Ishikawa (cell line): ENCODE results near the gene SPAG7.

Experiments used
- CEBPB ChIP-seq: IDR thresholded peaks from 2 replicates; pipeline ENCODE4 v1.6.1; 2012
- CREB1 ChIP-seq: IDR thresholded peaks from 2 replicates; pipeline ENCODE4 v1.6.1; 2012; ENCODE audit warnings: low read depth
- EGR1 ChIP-seq: IDR thresholded peaks from 2 replicates; pipeline ENCODE4 v1.6.1; 2012
- EP300 ChIP-seq: IDR thresholded peaks from 2 replicates; pipeline ENCODE4 v1.6.1; 2012; ENCODE audit warnings: borderline replicate concordance
- FOXM1 ChIP-seq: IDR thresholded peaks from 2 replicates; pipeline ENCODE4 v1.6.1; 2012; ENCODE audit warnings: low read depth, borderline replicate concordance
- NFIC ChIP-seq: IDR thresholded peaks from 2 replicates; pipeline ENCODE4 v1.6.1; 2012
- RAD21 ChIP-seq: IDR thresholded peaks from 2 replicates; pipeline ENCODE4 v1.6.1; 2012; ENCODE audit warnings: low read depth
- TAF1 ChIP-seq: IDR thresholded peaks from 2 replicates; pipeline ENCODE4 v1.6.1; 2012; ENCODE audit warnings: low read depth, mild to moderate bottlenecking
- TCF12 ChIP-seq: IDR thresholded peaks from 2 replicates; pipeline ENCODE4 v1.6.1; 2012; ENCODE audit warnings: low read depth
- TEAD4 ChIP-seq: IDR thresholded peaks from 2 replicates; pipeline ENCODE4 v1.6.1; 2012
- YY1 ChIP-seq: IDR thresholded peaks from 2 replicates; pipeline ENCODE4 v1.6.1; 2012; ENCODE audit warnings: low read depth
- ZBTB7A ChIP-seq: IDR thresholded peaks from 2 replicates; pipeline ENCODE4 v1.6.1; 2012; ENCODE audit warnings: low read depth
- TF ChIP-seq, protein P1 (sequence below): IDR thresholded peaks from 2 replicates; pipeline ENCODE4 v1.6.1; 2012
- TF ChIP-seq, protein P2 (sequence below): IDR thresholded peaks from 2 replicates; pipeline ENCODE4 v1.6.1; 2012
- TF ChIP-seq, protein P3 (sequence below): IDR thresholded peaks from 2 replicates; pipeline ENCODE4 v1.6.1; 2012; ENCODE audit warnings: low read depth, mild to moderate bottlenecking

SPAG7 gene

DNA sequence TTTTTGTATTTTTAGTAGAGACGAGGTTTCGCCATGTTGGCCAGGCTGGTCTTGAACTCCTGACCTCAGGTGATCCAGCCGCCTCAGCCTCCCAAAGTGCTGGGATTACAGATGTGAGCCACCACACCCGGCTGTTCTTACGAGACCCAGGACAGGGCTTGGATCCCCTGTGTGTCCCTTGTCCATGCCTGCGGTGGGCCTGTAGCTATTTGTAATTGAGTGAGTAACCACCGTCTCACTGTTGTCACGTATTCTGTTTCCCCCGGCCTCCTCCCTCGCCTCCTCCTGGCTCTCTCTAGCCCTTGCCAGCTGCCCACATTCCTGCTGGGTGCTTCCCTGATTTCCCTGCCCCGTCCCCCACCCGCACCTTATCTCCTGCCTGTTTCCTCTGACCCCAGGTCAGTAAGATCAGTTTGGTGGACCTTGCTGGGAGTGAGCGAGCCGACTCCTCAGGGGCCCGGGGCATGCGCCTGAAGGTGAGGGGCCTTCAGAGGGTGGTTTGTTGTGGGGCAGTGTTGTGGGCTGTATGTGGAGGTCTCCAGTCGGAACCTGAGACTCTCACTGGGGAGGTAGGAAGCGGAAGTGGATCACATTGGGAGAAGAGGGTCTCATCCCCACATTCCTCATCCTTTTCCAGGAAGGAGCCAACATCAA lies 35.7 kb upstream of the SPAG7 start:
- no peak for TF ChIP-seq EP300
- no peak for TF ChIP-seq YY1
- no peak for TF ChIP-seq EGR1
- no peak for TF ChIP-seq CREB1
- TF ChIP-seq, protein P1, sequence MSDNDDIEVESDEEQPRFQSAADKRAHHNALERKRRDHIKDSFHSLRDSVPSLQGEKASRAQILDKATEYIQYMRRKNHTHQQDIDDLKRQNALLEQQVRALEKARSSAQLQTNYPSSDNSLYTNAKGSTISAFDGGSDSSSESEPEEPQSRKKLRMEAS = no peak
- TF ChIP-seq FOXM1 = no peak
- TF ChIP-seq NFIC = no peak
- no peak for TF ChIP-seq TCF12
- no peak for TF ChIP-seq TAF1
- TF ChIP-seq TEAD4 = no peak
- TF ChIP-seq, protein P2, sequence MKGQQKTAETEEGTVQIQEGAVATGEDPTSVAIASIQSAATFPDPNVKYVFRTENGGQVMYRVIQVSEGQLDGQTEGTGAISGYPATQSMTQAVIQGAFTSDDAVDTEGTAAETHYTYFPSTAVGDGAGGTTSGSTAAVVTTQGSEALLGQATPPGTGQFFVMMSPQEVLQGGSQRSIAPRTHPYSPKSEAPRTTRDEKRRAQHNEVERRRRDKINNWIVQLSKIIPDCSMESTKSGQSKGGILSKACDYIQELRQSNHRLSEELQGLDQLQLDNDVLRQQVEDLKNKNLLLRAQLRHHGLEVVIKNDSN = no peak
- TF ChIP-seq ZBTB7A = no peak
- TF ChIP-seq, protein P3, sequence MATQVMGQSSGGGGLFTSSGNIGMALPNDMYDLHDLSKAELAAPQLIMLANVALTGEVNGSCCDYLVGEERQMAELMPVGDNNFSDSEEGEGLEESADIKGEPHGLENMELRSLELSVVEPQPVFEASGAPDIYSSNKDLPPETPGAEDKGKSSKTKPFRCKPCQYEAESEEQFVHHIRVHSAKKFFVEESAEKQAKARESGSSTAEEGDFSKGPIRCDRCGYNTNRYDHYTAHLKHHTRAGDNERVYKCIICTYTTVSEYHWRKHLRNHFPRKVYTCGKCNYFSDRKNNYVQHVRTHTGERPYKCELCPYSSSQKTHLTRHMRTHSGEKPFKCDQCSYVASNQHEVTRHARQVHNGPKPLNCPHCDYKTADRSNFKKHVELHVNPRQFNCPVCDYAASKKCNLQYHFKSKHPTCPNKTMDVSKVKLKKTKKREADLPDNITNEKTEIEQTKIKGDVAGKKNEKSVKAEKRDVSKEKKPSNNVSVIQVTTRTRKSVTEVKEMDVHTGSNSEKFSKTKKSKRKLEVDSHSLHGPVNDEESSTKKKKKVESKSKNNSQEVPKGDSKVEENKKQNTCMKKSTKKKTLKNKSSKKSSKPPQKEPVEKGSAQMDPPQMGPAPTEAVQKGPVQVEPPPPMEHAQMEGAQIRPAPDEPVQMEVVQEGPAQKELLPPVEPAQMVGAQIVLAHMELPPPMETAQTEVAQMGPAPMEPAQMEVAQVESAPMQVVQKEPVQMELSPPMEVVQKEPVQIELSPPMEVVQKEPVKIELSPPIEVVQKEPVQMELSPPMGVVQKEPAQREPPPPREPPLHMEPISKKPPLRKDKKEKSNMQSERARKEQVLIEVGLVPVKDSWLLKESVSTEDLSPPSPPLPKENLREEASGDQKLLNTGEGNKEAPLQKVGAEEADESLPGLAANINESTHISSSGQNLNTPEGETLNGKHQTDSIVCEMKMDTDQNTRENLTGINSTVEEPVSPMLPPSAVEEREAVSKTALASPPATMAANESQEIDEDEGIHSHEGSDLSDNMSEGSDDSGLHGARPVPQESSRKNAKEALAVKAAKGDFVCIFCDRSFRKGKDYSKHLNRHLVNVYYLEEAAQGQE = no peak
- TF ChIP-seq RAD21 = no peak
- TF ChIP-seq CEBPB = no peak

DNA sequence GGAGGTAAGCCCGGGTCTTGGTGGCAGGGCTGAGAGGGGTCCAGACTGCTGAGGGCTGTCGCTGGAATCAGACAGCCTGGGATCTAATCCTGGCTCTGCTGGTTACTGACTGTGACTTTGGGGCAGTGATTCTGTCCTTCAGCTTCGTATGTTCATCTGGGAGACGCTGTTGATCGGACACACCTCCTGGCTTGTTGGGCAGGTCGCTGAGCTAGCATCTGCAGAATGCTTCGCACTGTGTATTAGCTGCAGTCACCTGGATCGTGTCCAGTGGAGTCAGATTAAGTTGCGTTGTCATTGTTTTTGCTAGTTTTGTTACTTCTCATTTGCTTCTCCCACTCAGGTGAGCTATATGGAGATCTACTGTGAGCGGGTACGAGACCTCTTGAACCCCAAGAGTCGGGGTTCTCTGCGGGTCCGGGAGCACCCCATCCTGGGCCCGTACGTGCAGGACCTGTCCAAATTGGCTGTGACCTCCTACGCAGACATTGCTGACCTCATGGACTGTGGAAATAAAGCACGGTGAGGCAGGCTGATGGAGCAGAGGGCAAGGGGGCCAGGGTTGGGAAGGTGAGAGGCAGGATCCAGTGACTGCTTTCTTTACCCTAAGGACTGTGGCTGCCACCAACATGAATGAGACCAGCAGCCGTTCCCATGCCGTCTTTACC lies 34.6 kb upstream of the SPAG7 start:
- TF ChIP-seq TEAD4 (no peak), FOXM1 (no peak), CREB1 (no peak), EP300 (no peak)
- TF ChIP-seq, protein P3 = no peak
- TF ChIP-seq, protein P2 = no peak
- TF ChIP-seq, protein P1 = no peak

DNA sequence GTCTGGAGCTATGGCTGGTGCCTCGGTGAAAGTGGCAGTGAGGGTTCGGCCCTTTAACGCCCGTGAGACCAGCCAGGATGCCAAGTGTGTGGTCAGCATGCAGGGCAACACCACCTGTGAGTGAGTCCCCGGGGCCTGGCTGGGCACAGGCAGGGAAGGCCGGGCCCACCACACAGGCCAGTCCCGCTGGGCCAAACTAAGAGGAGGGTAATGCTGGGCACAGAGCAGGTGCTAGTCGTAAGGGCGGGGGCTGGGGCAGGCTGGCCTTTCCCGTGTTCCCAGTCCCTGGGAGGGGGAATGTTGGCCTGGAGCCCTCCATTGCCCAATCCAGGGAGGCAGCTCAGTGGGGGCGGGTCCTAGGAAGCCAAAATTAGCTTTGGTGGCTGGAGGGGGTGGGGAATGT lies 32.6 kb upstream of the SPAG7 start:
- TF ChIP-seq, protein P3 = no peak
- TF ChIP-seq ZBTB7A (no peak), EP300 (no peak), TEAD4 (no peak)
- TF ChIP-seq, protein P1 = no peak

DNA sequence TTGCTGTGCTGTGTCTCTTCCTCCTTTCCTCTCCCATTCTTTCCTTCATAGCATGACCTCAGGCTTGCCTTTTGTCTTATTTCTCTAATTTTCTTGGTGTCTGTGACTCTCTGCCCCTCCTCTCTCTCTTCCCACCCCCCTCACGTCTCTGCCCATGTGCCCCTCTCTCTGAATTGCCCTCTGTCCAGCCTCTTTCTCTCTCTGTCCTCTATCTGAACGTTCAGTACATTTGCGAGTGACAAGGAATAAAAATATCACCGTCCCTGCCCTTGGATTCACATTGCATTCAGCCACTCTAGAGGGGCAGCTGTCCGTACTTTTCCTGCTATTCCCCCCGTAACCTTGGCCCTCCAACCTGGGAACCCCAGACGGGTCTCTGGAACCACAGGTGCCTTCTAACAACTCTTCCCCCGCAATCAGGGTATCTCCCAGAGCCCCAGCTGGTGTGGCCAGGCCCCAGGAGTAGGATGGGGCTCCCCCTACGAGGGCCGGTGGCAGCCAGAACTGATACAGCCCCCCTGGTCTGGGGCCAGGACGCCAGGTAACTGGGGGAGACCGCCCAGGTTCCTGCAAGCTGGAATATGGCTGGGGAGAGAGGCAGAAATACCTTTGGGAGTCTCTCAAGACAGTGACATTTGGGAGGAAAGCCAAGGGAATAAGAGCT lies 31.9 kb upstream of the SPAG7 start:
- TF ChIP-seq, protein P3 = no peak
- TF ChIP-seq, protein P1 = no peak
- TF ChIP-seq FOXM1 = no peak
- TF ChIP-seq RAD21 = no peak
- TF ChIP-seq CREB1 = no peak
- TF ChIP-seq TEAD4 = no peak
- no peak for TF ChIP-seq TCF12
- TF ChIP-seq TAF1 = no peak
- no peak for TF ChIP-seq CEBPB
- TF ChIP-seq EP300 = no peak
- no peak for TF ChIP-seq EGR1
- no peak for TF ChIP-seq YY1
- TF ChIP-seq, protein P2 = no peak
- no peak for TF ChIP-seq NFIC
- no peak for TF ChIP-seq ZBTB7A
